ENCODE measurements around the gene PRMT1.

The PRMT1 gene

GRCh38 chr19:49688531-49689132, 11.6 kb downstream of the PRMT1 start:
- no peak for DNase-seq (ENCODE audit: low read depth in 2 of 2)

- peak in 1 of 2 donors; percentile 44 for DNase-seq (ENCODE audit: low read depth in 2 of 2)
Measured at GRCh38 chr19:49689133-49690078, 12.3 kb downstream of the PRMT1 start, which contains the start of gene ADM5. Gene ADM5 (plus strand): TSS chr19:49689594. CDS start chr19:49689838, 244 bp downstream.

GRCh38 chr19:49690079-49690655, 13.1 kb downstream of the PRMT1 start:
- DNase-seq (ENCODE audit: low read depth in 2 of 2): no peak

GRCh38 chr19:49690656-49691242, 13.7 kb downstream of the PRMT1 start, which contains the start of gene CPT1C:
Gene CPT1C (plus strand): TSS chr19:49691116. CDS start chr19:49692253, 1,137 bp downstream.
- peak; percentile 62 to 63 for DNase-seq (ENCODE audit: low read depth in 2 of 2)

- DNase-seq (ENCODE audit: low read depth in 2 of 2): no peak
Measured at GRCh38 chr19:49691243-49692146, 14.4 kb downstream of the PRMT1 start.

- no peak for DNase-seq (ENCODE audit: low read depth in 2 of 2)
Measured at GRCh38 chr19:49692147-49692506, 15.1 kb downstream of the PRMT1 start.

GRCh38 chr19:49696115-49696514, 19.0 kb downstream of the PRMT1 start:
- DNase-seq (ENCODE audit: low read depth in 2 of 2): no peak

GRCh38 chr19:49696865-49697264, 19.8 kb downstream of the PRMT1 start:
- no peak for DNase-seq (ENCODE audit: low read depth in 2 of 2)

- DNase-seq (ENCODE audit: low read depth in 2 of 2): no peak
Measured at GRCh38 chr19:49699364-49699763, 22.3 kb downstream of the PRMT1 start.

GRCh38 chr19:49700563-49700962, 23.5 kb downstream of the PRMT1 start:
- no peak for DNase-seq (ENCODE audit: low read depth in 2 of 2)

GRCh38 chr19:49701271-49701786, 24.3 kb downstream of the PRMT1 start:
- no peak for DNase-seq (ENCODE audit: low read depth in 2 of 2)

- DNase-seq (ENCODE audit: low read depth in 2 of 2): no peak
Measured at GRCh38 chr19:49704888-49705642, 28.0 kb downstream of the PRMT1 start.

- no peak for DNase-seq (ENCODE audit: low read depth in 2 of 2)
Measured at GRCh38 chr19:49705919-49706318, 28.8 kb downstream of the PRMT1 start.

GRCh38 chr19:49710372-49710951, 33.4 kb downstream of the PRMT1 start:
- no peak for DNase-seq (ENCODE audit: low read depth in 2 of 2)

- no peak for DNase-seq (ENCODE audit: low read depth in 2 of 2)
Measured at GRCh38 chr19:49712397-49712859, 35.4 kb downstream of the PRMT1 start.

- no peak for DNase-seq (ENCODE audit: low read depth in 2 of 2)
Measured at GRCh38 chr19:49713236-49713845, 36.3 kb downstream of the PRMT1 start.

- no peak for DNase-seq (ENCODE audit: low read depth in 2 of 2)
Measured at GRCh38 chr19:49716154-49716553, 39.1 kb downstream of the PRMT1 start.

GRCh38 chr19:49718511-49718910, 41.4 kb downstream of the PRMT1 start:
- no peak for DNase-seq (ENCODE audit: low read depth in 2 of 2)

- DNase-seq (ENCODE audit: low read depth in 2 of 2): no peak
Measured at GRCh38 chr19:49718991-49719390, 41.9 kb downstream of the PRMT1 start.
